ENCODE measurements around the gene MMUT.
"Not testable (repeated sequence)": the region's sequence is repeated elsewhere in the genome, so short reads cannot be mapped to it uniquely, and the experiment has no call there.

The MMUT gene

DNA sequence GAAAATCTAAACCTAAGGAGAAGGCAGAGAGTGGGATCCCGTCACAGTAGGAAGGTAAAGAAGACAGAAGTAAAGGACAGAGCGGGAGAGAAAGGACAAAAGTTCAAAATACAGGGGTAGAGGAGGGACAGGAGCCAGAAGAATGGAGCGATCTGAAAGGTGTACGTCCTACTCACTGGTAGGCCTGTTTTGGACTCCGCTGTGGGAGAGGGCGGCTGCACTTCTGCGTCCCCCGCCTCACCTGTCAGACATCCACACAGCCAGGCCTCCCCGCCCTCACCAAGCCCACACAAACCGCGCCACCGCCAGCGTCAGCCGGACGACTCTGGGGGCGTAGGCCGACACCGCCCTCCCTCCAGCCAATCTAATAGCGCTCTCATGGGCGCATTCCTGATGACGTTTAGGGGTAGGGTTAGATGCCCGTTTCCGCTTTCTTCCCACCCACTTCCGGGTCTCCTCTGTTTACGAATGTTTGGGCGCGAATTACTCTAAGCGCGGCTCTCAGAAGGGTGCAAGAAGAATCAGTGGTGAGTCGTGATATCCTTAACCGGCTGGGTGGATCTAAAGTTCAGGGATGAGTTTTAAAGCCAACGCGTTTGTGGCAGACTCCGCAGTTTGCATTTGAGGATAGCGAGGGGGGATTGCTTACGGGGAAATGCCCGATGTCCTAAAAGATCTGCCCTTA is at the start of gene MMUT, which contains the start of gene CENPQ:
MMUT (minus strand) TSS at position 327 of the 685 bp plus-strand sequence. CDS start 3,787 bp downstream, outside the sequence.
CENPQ (plus strand) TSS at position 444 of the 685 bp plus-strand sequence. CDS start 6,807 bp downstream, outside the sequence.
- in situ Hi-C loops (cut with MboI; ENCODE audit: low sequenced_read_pairs) = no loop called here

DNA sequence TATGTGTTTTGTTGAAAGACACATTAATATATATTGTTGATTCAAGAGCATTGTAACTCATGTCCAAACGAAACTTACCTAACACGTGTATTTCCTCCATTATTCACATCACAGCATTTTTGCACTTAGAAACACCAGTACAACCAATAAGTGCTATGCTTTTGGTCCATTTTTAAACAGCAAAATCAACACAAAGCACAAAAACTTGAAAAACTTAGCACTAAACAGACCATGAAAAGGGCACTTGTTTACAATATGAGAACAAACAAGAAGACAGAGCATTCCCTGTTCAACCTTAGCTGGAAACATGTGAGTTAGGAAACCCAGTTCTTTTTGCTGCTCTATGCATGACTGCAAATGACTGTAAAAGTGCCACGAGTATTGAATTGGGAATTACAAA is 46.3 kb upstream of the MMUT start:
- in situ Hi-C loops (cut with MboI; ENCODE audit: low sequenced_read_pairs) = no loop called here

DNA sequence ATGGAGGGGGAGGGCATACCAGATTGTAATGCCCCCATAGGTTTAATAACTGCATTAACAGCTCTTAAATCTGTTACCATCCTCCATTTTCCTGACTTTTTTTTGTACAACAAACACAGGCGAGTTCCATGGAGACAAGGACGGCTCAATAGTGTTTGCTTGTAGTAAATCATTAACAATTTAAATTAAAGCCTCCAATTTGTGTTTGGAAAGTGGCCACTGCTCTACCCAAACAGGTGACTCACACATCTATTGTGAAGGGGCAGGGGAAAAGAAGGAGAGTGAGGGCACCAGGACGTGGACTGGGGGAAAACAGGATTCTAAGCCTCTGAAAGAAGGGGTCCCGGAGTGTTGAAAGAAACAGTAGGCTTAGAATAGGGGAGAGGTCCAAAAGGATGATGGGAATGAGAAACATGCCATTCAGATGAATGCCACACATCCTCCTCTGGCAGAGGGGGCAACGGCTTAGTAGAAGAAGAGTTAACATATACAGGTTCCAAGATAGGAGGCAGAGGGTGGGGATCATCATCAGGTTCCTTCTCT is 43.6 kb upstream of the MMUT start:
- in situ Hi-C loops (cut with MboI; ENCODE audit: low sequenced_read_pairs) = no loop called here

GRCh38 chr6:49504666-49505065 is 41.6 kb upstream of the MMUT start:
- in situ Hi-C loops (cut with MboI; ENCODE audit: low sequenced_read_pairs) = no loop called here

DNA sequence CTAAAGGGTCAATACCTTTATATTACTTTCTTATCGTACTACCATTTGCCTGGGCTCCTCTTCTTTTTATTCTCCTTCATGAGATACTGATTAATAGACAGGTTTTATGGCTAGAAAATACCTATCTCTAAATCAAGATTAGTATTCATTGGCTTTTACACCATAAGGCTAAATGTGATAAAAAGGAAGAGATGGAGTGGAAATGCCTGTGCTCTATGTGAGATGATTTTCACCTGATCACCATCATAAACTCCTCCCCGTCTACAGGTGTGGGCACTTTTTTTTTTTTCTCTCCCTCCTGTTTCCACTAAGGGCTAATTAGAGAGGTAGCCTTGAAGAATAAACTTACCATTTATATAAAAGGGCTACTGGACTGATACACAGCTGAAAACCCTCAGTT is 36.6 kb upstream of the MMUT start, which contains the start of gene GLYATL3:
GLYATL3 (plus strand) TSS at position 301 of the 400 bp plus-strand sequence. CDS start 12,068 bp downstream, outside the sequence.
- in situ Hi-C loops (cut with MboI; ENCODE audit: low sequenced_read_pairs) = no loop called here

- in situ Hi-C loops (cut with MboI; ENCODE audit: low sequenced_read_pairs) = no loop called here
Observed at GRCh38 chr6:49499126-49499525, 36.1 kb upstream of the MMUT start.

GRCh38 chr6:49497304-49497703 is 34.3 kb upstream of the MMUT start:
- in situ Hi-C loops (cut with MboI; ENCODE audit: low sequenced_read_pairs) = no loop called here

DNA sequence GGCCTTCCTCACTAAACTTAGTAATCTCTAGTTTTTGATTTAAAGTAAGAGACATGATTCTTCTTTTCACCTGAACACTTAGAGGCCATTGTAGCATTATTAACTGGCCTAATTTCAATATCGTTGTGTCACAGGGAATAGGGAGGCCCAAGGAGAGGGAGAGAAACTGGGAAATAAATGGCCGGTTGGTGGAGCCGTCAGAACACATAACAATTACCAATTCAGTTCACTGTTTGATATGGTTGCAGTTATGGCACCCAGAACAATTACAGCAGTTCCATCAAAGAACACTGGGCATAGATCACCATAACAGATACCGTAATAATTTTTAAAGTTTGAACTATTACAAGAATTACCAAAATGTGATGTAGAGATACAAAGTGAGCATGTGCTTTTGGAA is 27.6 kb upstream of the MMUT start:
- in situ Hi-C loops (cut with MboI; ENCODE audit: low sequenced_read_pairs) = no loop called here

- in situ Hi-C loops (cut with MboI; ENCODE audit: low sequenced_read_pairs) = not testable (repeated sequence)
Observed at GRCh38 chr6:49483380-49483779, 20.3 kb upstream of the MMUT start.

DNA sequence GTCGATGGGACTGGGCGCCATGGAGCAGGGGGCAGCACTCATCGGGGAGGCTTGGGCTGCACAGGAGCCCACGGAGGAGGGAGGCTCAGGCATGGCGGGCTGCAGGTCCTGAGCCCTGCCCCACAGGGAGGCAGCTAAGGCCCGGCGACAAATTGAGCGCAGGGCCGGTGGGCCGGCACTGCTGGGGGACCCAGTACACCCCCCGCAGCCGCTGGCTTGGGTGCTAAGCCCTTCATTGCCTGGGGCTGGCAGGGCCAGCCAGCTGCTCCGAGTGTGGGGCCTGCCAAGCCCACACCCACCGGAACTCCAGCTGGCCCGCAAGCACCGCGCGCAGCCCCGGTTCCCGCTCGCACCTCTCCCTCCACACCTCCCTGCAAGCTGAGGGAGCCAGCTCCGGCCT is 18.8 kb upstream of the MMUT start:
- in situ Hi-C loops (cut with MboI; ENCODE audit: low sequenced_read_pairs) = not testable (repeated sequence)

DNA sequence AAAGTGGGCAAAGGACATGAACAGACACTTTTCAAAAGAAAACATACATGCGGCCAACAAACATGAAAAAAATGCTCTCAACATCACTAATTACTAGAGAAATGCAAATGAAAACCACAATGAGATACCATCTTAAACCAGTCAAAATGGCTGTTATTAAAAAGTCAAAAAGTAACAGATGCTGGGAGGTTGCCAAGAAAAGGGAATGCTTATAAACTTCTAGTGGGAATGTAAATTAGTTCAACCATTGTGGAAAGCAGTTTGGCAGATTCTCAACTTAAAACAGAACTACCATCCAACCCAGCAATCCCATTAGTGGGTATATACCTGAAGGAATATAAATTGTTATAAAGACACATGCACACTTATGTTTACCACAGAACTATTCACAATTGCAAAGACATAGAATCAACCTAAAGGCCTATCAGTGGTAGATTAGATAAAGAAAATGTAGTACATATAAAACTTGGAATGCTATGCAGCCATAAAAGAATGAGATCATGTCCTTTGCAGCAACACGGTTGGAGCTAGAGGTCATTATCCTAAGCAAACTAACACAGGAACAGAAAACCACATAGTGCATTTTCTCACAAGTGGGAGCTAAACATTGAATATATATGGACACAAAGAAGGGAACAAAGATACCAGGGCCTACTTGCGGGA is 16.4 kb upstream of the MMUT start:
- in situ Hi-C loops (cut with MboI; ENCODE audit: low sequenced_read_pairs) = no loop called here

GRCh38 chr6:49476564-49476963 is 13.5 kb upstream of the MMUT start:
- in situ Hi-C loops (cut with MboI; ENCODE audit: low sequenced_read_pairs) = not testable (repeated sequence)

DNA sequence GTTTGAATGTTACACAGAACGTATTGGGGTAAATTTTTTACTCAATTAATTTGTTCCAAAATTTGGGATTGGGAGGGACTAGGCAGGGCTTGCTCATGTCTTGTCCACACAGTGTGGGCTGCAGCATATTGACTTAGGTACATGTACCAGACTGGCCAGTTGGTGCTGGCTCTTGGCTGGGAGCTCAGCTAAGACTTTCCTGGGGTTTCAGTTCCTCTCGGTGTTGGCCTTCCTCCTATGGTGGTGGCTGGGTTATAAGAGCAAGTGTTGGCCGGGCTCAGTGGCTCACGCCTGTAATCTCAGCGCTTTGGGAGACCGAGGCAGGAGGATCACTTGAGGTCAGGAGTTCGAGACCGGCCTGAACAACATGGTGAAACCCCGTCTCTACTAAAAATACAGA is 5.0 kb upstream of the MMUT start:
- in situ Hi-C loops (cut with MboI; ENCODE audit: low sequenced_read_pairs) = no loop called here

GRCh38 chr6:49464691-49465090 is 1.6 kb upstream of the MMUT start:
- in situ Hi-C loops (cut with MboI; ENCODE audit: low sequenced_read_pairs) = no loop called here

GRCh38 chr6:49463612-49463967 is 537 bp upstream of the MMUT start:
- in situ Hi-C loops (cut with MboI; ENCODE audit: low sequenced_read_pairs) = no loop called here

DNA sequence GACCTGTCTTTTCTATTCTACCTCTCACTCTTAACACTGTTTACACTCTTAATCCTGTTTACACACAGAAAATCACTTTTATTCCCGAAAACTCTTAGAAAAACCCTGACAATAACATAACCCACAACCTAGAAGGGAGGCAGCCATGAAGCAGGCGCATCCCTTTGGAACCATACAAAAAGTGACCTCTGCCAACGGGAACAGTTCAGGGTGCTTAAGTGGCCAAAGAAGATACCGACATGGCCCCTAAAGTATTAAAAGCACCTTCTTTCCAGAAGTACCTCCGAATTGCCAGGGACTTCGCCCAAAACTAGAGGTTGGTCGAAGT is 490 bp downstream of the MMUT start:
- in situ Hi-C loops (cut with MboI; ENCODE audit: low sequenced_read_pairs) = no loop called here

DNA sequence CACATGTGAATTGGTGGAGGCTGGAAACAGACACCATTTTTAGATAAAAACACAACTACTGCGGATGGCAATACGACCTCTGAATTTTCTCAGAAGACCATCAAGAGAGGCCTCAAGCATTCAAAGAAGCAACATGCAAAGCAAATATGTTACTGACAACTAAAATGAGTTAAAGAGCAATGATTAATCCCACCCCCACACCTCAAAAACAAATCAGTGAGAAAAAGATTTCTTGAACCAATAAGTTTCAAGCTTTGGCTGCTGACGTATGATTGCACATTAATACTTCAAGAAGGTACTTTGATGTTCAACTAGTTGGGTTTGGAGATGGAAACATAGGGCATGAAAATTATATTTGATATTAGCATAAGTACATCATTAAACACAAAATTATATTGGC is 982 bp downstream of the MMUT start:
- in situ Hi-C loops (cut with MboI; ENCODE audit: low sequenced_read_pairs) = no loop called here

GRCh38 chr6:49457771-49458170 is 5.3 kb downstream of the MMUT start:
- in situ Hi-C loops (cut with MboI; ENCODE audit: low sequenced_read_pairs) = no loop called here

GRCh38 chr6:49454787-49455709 is 8.0 kb downstream of the MMUT start:
- in situ Hi-C loops (cut with MboI; ENCODE audit: low sequenced_read_pairs) = no loop called here

- in situ Hi-C loops (cut with MboI; ENCODE audit: low sequenced_read_pairs) = no loop called here
Observed at GRCh38 chr6:49453221-49453620, 9.8 kb downstream of the MMUT start.

DNA sequence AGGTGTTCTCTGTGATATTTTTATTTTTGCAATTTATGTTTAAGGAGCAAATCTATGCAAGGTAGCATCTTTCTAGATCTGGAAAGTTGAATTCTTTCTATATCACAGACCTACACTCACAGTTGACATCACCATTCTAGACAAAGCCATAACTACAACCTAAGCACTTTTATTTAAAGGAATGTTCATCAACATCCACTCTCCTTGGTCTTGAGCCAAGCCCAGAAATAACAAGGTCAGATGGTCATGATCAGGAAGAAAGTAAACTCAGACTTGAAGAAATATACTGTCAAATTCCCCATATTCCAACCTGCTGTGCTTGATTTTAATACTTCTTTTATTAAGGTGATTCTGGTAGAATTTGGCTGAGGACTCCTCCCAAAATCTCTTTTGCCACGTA is 32.2 kb downstream of the MMUT start:
- in situ Hi-C loops (cut with MboI; ENCODE audit: low sequenced_read_pairs) = no loop called here
